Measurements from ENCODE around the gene LEMD2.
A peak's percentile ranks its signal among the peaks of the same experiment; 100 is the strongest.

The LEMD2 gene

DNA sequence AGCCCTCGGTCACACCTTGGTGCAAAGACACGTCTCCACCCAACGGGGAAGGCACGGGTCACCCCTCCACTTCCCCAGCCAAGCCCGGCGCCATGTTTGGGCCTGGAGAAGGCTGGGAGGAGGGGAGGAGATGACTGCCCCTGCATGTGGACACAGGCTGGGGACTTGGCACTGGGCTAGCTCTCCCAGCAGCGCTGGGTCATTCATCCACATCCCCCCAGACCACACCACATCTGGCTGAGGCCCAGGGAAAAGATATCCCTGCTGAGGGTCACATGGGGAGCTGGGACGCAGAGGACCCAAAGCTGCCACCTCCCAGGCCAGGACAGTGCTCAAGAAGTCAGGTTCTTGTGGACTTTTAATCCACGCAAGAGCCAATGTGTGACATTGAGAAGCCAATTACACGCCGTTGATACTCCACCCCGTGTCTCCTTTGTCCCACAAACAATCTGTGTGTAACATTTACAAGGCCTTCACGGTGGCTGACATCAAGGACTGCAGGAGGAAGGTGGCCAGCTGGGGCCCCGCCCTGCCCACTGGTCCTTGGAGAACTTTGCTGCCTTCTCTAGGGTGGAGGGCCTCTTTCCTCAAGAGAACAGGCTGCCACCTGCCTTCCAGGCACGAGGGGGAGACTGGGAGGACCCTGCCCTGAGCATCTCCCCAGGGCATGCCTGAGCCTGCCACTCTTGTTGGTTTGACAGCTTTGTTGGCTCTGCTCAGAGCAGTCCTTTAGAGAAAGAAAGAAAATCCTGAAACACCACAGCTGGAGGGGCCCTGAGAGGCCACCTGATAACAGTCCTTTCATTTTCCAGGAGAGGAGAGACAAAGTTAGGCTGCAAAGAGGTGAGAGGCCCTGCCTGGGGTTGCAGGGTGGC is 36.9 kb downstream of the LEMD2 start:
- DNase-seq: peak; percentile 88

- DNase-seq: no peak
These were observed 38.5 kb downstream of the LEMD2 start for GRCh38 chr6:33750244-33750991.

GRCh38 chr6:33749401-33749800 is 39.5 kb downstream of the LEMD2 start:
- DNase-seq: peak; percentile 56

GRCh38 chr6:33748841-33749240 is 40.1 kb downstream of the LEMD2 start:
- DNase-seq: peak; percentile 53

- DNase-seq: no peak
These were observed 41.1 kb downstream of the LEMD2 start for GRCh38 chr6:33747823-33748222.

GRCh38 chr6:33746651-33747100 is 42.3 kb downstream of the LEMD2 start, which contains the start of gene IP6K3:
IP6K3 (minus strand) TSS chr6:33746905; CDS start chr6:33735476, 11,429 bp downstream.
- DNase-seq: no peak

DNA sequence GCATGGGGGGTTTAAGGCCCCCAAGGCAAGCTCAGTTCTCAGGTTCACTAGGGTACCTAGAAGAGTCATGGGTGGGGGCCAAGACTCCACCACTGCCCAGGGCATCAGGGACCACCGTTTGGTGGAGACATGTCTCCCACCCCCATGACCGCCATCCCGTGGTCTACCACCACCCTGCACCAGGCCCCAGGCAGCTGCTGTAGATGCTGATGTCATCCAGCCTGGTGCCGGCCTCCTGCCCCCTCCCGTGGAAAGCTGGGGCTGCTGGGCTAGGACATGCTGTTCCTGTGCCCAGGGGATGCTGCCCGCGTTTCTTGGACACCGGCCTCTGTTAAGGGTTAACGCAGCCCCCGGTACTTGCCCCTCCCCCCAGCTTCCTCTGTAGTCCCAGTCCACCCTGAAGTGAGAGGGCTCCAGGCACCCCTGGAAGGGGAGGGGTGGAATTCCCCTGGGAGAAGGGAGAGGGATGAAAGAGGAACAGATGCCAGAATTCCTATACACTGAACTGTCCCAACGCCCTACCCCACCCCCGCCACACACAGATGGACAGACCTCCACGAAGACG is 42.8 kb downstream of the LEMD2 start:
- DNase-seq: no peak

DNA sequence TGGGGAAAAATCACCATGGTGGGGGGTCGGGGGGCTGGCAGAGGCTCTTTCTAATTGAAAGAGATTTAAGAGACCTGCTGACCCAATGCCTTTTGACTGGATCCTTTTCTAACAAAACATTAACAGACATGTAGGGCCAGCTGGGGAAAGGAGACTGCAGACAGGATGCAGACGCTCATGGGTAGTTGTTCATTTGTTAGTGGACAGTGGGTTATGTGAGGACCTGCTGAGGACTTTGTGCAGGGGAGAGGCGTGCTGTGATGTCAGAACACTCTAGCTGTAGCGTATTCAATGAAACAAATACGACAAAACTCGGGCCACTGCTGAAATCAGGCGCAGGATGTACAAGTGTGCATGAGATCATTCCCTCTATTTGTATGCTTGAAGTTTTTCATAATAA is 43.4 kb downstream of the LEMD2 start:
- no peak for DNase-seq

GRCh38 chr6:33744895-33745546 is 43.9 kb downstream of the LEMD2 start:
- DNase-seq: peak; percentile 29

DNA sequence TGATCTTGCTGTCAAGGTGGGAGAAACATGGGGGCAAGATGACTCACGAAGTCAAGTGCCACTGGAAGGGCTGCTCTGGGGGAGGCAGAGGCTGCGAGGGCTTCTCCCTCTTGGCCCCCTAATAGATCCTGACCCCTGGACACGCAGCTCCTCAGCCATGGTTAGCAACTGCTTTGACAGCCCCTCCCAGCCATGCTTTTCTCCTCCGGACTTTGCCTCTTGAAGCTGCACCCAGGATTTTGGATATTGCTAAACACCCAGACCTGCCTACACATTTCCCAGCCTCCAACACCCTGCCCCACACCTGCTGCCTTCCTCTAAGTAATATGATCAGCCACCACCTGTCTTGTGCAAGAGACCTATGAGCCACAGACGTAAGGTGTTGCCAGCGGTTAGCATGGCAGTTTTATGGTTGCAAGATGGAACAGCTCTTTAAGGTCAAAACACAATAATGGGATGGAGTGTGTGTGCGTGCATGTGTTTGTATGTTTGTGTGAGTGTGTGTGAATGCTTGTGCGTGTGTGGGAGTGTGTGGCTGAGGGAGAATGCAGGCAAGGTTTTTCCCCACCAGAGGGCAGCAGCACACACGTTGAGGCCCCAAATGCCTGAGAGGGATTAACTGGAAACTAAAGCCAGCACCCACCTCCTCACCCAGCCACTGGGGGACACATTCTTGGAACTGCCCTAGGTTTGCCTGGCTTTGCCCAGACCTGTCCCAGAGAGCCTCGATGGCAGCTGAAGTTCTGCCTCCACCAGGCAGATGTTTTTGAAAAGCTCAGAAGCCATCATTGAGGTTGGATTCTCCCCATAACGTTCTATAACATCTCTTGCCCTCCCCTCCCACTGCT is 44.7 kb downstream of the LEMD2 start:
- DNase-seq: peak; percentile 82

GRCh38 chr6:33742837-33743236 is 46.1 kb downstream of the LEMD2 start:
- no peak for DNase-seq

- DNase-seq: no peak
These were observed 46.8 kb downstream of the LEMD2 start for GRCh38 chr6:33742092-33742491.

DNA sequence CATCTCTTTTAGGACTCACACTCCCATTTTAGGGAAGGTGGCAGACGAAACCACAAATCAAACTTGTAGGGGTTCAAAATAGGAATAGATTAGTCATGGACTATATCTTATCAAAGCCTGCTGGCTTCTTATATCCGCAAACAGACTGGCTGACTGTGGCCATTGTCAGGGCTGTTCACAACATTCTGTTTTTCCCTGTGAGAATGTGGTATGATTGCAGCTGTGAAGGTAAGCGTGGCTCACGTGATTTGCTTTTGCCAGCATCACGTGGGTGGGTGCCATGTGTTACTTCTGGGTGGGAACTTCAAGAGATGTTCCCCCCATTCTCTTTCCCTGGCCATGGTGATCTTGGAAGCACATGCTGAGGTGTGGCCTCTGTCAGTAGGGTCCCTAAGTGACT is 48.1 kb downstream of the LEMD2 start:
- DNase-seq: no peak

DNA sequence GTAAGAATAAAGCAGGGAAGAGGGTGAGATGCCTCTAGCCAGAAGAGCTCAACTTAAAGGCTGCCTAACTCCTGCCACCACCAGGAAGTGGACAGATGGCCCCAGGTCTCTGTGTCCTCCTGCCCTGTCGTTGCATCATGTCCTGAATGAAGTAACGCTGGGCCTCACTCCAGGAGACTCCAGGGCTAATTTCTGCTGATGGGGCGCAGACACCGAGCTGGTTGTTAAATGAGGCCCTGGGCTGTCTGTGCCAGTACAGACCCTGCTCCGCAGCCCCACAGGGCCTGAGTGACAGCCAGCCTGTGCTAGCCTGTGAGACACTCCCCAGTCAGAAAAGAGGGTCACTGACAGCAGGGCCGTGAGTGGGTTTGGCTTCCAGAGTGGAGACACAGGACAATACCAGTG is 48.7 kb downstream of the LEMD2 start:
- DNase-seq: no peak

DNA sequence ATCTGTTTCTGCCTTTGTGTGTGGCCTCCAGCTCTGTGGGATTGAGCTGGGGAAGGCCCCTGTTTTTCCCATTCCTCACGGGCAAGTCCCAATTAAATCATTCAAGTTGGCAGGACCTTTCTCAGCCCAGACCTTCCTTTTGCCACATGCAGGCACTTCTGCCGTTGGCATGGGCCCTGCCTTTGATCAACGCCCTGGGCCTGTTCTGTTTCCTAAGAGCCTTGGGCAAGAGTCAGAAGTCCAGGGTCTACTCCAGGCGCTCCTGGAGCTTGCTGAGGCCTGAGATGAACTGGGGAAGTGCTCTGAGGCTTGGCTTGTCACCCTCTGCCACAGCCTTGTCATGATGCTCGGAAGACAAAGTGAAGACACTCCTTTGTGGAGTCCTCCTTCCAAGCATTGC is 49.4 kb downstream of the LEMD2 start:
- DNase-seq: no peak

DNA sequence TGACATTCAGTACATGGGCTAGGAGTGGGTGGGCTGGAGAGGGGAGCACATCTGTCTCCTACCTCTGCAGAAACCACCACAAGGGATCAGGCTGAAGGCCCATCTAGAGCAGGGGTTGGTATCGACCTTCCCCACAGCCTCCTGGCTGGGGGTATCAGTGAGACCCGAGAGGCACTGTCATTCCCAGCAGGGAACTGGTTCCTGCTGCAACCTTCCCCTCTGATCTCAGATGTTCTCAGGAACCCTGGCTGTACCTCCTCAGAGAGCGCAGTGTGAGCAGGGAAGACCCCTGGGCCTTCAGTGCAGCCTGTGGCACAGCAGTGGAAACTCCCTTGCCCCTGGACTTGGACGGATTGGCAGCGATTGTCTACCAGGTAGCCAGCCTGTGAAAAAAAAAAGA is 50.1 kb downstream of the LEMD2 start:
- DNase-seq: no peak

DNA sequence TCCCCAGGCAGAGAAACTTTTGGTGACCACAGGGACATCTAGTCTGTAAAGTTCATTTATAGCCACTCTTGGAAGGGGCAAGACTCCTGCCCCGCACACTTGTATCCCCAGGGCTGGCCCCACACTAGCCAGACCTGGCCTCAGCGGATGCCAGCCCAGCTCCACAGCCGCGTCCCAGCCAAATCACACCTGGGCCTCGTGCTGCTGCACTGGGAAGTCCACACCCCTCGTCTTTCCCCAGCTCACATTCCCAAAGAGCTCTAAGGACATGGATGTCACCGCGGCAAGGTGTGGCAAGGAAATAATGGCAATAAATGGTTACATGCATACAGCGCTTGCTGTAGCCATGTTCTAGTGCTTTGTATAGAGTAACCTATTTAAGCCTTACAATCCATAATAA is 50.8 kb downstream of the LEMD2 start:
- DNase-seq: no peak

DNA sequence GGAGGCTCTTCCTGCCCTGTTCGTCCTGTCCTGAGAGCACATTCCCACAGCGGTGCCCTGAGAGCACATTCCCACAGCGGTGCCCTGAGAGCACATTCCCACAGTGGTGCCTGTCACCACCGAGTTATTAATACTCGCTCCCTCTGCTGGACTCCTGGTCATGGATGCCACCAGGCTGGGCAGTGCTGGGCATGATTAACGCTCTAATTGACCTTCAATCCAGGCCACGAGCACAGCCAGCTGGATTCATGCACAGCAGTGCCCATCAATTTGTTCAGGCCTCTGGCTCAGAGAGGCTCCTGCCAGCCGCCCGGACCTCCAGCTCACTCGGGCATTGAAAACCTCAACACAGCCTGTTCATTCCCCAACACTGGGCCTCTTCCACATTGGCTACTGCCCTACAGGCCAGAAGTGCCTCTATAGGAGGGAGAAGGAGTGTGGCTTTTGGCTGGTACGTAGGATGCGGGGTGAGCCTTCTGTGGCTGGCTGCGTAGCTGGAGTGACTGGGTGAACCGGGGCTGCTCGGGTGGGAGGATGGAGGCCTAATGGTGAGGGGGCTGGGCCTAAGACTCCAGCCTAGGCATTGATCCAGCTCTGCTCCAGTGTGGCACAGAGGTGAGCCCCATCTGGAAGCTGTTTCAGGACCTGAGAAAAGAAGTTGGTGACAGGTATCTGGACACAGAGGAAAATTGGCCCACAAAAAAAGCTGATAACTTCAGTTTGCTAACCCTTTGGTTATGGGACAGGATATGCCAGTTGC is 51.5 kb downstream of the LEMD2 start:
- no peak for DNase-seq

- DNase-seq: no peak
These were observed 53.7 kb downstream of the LEMD2 start for GRCh38 chr6:33735216-33735615.

DNA sequence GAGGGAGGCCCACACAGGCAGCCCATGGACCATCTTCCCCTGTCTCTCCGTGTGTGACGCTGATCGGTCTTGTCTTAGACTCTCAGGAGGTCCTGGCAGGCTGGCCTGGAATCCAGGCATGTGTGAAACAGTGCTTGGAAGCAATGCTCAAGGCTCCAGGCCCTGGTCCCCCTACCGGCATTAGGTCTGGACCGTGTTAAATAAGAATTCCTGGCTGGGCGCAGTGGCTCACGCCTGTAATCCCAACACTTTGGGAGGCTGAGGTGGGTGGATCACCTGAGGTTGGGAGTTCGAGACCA is 55.3 kb downstream of the LEMD2 start:
- no peak for DNase-seq
